ENCODE measurements around the gene RXRA.
"Not testable (repeated sequence)": the region's sequence is repeated elsewhere in the genome, so short reads cannot be mapped to it uniquely, and the experiment has no call there.

RXRA gene

GRCh38 chr9:134294153-134295071 lies 31.8 kb upstream of the RXRA start:
- no peak for DNase-seq

- no peak for DNase-seq
Observed at GRCh38 chr9:134295101-134295745, 31.0 kb upstream of the RXRA start.

- no peak for DNase-seq
Observed at GRCh38 chr9:134295746-134296250, 30.5 kb upstream of the RXRA start.

DNA sequence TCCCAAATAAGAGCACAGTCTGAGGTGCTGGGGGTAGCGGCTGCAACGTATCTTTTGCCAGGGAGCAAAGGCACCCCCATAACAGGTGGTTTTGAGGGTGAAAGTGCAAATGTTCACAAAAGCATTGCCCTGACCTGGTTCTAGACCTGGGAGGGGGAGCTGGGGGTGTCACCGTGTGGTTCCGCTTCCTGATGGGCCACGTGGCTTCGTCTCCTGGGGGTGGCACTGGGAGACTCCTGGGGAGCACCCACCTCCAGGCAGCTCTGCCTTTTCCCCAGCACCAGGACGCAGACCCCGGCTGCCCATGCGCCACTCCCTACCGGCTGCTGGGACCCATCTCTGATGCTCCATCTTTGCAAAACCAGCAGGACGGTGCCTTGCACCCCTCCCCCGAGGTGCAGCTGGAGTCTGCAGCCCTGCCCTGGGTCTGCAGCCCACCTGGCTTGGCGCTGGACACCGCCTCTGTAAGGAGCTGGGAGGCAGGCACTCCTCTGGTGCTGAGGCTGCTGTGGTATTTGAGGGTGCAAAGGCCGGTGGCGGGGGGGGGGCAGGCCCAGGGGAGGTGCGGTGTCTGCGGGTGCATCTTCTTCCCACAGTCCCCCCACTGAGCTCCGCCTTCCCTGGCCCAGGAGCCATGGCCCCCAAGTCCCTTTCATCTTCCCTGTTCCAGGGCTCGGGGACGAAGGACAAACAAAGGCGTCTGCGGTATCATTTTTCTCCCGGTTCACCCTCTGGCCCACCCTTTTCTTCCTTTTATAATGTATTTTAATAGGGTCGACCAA lies 29.8 kb upstream of the RXRA start:
- DNase-seq = no peak

DNA sequence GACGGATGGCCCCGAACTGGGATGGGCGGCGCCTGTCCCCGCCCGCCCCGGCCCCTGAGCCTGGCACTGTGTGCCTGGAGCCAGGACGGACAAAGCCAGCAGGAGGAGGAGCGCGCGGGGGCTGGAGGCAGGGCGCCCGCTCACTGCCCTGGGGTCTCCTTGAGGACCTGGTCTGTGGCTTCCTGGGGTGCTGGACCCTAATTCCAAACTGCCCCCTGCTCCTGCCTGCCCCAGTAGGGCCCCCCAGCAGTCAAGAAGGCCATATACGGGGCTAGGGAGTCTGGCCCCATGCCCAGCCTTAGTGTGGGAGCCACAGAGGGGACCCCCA lies 29.2 kb upstream of the RXRA start:
- DNase-seq = no peak

- DNase-seq = no peak
Observed at GRCh38 chr9:134297576-134297975, 28.7 kb upstream of the RXRA start.

DNA sequence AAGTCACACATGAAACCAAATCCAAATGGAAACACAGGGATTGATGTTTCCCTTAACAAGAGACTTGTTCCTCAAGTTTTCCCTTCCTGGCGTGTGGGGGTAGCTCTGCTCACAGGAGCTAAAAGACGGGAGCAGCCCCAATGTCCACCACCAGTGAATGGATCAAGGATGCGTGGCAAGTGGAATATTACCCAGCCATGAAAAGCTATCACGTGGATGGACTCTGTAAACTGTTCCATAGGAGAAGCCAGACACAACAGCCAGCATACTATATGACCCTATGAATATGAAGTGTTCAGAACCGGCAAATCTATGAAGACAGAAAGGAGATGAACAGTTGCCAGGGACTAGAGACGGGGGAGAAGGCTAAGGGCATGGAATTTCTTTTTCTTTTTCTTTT lies 28.3 kb upstream of the RXRA start:
- DNase-seq = no peak

GRCh38 chr9:134299068-134299467 lies 27.2 kb upstream of the RXRA start:
- no peak for DNase-seq

DNA sequence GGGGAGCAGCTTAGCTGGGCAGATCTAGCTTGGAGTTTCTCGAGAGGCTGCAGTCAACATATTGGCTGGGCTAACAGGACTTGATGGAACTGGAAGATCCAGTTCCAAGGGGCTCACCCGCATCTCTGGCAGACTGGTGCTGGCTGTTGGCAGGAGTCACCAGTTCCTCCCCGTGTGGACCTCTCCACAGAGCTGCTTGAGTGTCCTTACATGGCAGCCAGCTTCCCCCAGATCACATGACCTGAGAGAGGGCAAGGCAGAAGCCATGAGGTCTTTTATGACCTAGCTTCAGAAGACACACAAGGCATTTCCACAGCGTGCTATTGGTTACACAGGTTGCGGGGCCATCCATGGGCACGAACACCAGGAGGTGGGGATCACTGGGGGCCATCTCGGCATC lies 26.4 kb upstream of the RXRA start:
- no peak for DNase-seq

- DNase-seq = no peak
Observed at GRCh38 chr9:134301387-134302129, 24.7 kb upstream of the RXRA start.

DNA sequence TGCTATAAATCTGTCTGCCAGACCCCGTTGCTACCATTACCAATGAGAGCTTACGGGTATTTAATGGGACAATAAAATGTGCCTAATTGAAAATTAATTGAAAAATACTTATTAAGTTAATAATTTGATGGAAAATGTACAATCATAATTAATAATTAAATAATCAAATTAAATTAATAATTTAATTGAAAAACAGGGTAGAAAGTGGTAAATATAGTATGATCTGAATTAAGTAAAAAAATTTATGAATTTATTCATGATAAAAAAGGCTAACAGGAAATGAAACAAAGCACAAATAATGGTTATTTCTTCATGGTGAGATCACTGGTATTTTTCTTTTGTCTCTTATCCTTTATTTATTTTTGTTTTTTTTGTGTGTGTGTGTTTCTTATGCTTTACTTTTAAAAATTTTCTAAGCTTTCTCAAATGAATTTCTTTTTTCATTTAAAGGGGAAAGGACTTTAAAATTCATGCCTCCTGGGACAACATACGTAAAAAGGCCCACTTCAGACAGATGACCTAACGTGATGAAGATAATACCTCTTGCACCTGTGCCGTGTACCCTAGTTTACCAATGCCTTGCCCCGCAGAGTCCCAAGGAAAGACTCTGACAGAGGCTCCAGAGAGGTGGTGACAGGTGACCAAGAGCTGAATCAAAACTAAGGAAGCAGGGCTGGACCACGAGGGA lies 24.0 kb upstream of the RXRA start:
- no peak for DNase-seq

DNA sequence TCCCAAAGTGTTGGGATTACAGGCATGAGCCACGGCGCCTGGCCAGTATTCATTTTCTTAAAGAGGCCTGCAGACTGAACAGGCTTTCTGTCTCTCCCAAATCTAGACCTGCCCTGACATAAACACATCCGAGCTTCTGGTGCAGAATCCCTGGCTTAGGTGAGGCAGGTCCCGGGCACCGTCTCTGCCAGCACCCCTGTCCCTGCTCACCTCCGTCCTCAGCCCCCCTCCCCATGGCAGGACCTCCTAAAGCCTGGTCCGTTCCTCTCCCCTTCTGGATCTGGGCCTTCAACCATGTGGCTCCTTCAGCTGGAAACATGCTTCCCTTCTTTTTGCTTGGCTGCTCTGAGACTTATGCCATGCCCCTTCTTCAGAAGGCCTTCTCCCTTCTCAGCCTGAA lies 22.7 kb upstream of the RXRA start:
- no peak for DNase-seq

DNA sequence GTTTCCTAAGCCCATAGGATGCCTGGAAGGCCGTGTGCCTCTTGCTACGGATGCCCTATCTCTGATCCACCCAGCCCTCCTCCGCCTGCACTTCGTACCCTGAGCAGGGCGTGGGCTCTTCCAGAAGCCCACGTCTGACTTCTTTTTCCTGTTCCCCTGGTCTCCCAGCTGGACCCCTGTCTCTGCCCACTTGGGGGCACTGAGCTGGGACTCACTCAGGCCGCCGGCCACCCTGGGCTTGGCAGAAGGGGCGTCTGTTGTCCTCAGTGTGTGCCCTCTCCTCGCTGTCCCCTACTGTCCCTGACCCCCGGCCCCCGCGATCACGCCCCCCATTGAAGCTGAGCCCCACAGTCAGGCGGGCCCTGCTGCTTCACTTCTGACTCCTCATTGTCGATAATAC lies 22.0 kb upstream of the RXRA start:
- DNase-seq = no peak

- peak; percentile 70 for DNase-seq
Observed at GRCh38 chr9:134304690-134305089, 21.6 kb upstream of the RXRA start.

DNA sequence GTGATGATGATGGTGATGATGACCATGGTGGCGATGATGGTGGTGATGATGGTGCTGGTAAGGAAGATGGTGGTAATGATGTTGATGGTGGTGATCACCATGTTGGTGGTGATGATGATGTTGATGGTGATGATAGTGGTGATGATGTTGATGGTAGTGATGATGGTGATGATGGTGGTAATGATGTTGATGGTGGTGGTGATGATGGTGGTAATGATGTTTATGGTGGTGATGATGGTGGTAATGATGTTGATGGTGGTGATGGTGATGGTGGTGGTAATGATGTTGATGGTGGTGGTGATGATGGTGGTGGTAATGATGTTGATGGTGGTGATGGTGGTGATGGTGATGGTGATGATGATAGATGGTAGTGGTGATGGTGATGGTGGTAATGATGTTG lies 20.7 kb upstream of the RXRA start:
- no peak for DNase-seq

DNA sequence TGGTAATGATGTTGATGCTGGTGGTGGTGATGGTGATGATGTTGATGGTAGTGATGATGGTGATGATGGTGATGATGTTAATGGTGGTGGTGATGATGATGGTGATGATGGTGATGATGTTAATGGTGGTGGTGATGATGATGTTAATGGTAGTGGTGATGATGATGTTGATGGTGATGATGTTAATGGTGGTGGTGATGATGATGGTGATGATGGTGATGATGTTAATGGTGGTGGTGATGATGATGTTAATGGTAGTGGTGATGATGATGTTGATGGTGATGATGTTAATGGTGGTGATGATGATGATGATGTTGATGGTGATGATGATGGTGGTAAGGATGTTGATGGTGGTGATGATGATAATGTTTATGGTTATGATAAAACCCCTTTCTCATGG lies 20.2 kb upstream of the RXRA start:
- not testable (repeated sequence) for DNase-seq

DNA sequence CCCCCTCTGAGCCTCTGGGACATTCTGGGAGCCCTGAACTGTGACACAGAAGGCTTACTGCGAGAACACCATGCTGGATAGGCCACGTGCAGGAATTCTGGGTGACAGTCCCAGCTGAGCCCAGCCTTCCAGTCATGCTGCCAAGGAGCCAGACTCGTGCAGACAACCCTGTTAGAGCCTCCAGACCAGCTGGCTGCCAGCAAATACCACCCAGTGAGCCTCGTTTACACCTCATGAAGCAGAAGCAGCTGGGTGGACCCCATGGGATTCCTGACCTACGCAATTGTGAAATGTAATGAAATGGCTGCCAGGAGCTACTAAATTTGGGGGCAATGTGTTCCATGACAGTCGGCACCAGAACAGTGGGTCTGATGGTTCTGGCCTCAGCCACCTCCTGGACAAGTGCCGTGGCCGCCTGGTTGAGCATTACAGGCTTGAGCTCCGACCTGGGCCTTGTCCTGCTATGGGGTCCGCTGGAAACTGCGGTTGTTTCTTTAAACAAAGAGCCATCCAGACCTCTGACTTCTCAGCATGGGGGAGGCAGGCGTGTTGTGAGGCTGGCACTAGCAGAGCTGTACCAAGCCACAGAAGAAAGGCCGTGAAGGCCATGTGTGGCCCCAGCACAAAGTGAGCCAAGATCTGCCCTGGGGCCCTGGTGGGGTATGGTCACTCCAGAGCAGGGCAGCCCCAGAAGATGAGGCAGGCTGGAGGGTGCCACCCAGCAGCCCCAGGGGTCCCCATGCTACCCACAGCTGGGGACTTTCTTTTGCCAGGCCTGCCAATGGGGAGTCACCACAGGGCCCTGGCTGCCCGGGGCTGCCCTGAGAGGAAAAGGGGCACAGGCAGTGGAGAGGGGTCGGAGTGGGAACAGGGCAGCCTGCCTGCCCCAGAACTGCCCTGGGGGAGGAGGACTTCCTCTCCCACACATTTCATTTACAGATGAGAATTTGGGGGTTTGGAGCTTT lies 19.3 kb upstream of the RXRA start:
- DNase-seq = no peak

- no peak for DNase-seq
Observed at GRCh38 chr9:134307674-134308638, 18.3 kb upstream of the RXRA start.

DNA sequence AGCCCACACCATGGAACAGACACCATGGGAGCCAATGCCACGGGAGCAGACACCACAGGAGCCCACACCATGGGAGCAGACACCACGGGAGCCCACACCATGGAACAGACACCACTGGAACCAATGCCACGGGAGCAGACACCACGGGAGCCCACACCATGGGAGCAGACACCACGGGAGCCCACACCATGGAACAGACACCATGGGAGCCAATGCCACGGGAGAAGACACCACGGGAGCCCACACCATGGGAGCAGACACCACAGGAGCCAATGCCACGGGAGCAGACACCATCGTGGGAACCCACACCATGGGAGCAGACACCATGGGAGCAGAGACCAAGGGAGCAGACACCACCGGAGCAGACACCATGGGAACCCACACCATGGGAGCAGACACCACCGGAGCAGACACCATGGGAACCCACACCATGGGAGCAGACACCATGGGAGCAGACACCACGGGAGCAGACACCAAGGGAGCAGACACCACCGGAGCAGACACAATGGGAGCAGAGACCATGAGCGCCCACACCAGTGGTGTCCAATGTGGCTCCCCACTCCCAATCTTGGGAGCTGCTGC lies 17.5 kb upstream of the RXRA start:
- not testable (repeated sequence) for DNase-seq

Data from NCI-H1105 (cell line).